NOMO-1 (cell line): ENCODE measurements around the gene KIF2A.
"Not testable (repeated sequence)": the region's sequence is repeated elsewhere in the genome, so short reads cannot be mapped to it uniquely, and the experiment has no call there.

Experiments
- DNase-seq, 2 experiments: peaks; one replicate each; lab custom pipeline; 2025; ENCODE audit not compliant: unreplicated experiment in 2 of 2; lab: John Stamatoyannopoulos, UW

The KIF2A gene

GRCh38 chr5:62289813-62290212 lies 16.2 kb upstream of the KIF2A start:
- no peak for DNase-seq

GRCh38 chr5:62291829-62292228 lies 14.2 kb upstream of the KIF2A start:
- not testable (repeated sequence) for DNase-seq

GRCh38 chr5:62296998-62297397 lies 9.0 kb upstream of the KIF2A start:
- no peak for DNase-seq

- DNase-seq, result no peak
Measured at GRCh38 chr5:62298118-62298517, 7.9 kb upstream of the KIF2A start.

- DNase-seq, result no peak
Measured at GRCh38 chr5:62299101-62299500, 6.9 kb upstream of the KIF2A start.

- no peak for DNase-seq
Measured at GRCh38 chr5:62299600-62299999, 6.4 kb upstream of the KIF2A start.

GRCh38 chr5:62305358-62305714 lies 670 bp upstream of the KIF2A start:
- no peak for DNase-seq

- DNase-seq, result peak; percentile 47 to 59
Measured at GRCh38 chr5:62306323-62306895, 403 bp downstream of the KIF2A start.

- peak; percentile 54 to 70 for DNase-seq
Measured at GRCh38 chr5:62306896-62307689, 1.1 kb downstream of the KIF2A start.

- no peak for DNase-seq
Measured at GRCh38 chr5:62308439-62308838, 2.4 kb downstream of the KIF2A start.

GRCh38 chr5:62309107-62309506 lies 3.1 kb downstream of the KIF2A start:
- peak; percentile 49 to 65 for DNase-seq

- peak in 1 of 2 experiments; percentile 2 for DNase-seq
Measured at GRCh38 chr5:62310426-62311143, 4.6 kb downstream of the KIF2A start.

GRCh38 chr5:62312036-62312435 lies 6.0 kb downstream of the KIF2A start:
- no peak for DNase-seq

- no peak for DNase-seq
Measured at GRCh38 chr5:62312674-62313073, 6.7 kb downstream of the KIF2A start.

- DNase-seq, result no peak
Measured at GRCh38 chr5:62314213-62314830, 8.3 kb downstream of the KIF2A start.

- DNase-seq, result no peak
Measured at GRCh38 chr5:62315376-62316175, 9.6 kb downstream of the KIF2A start.

- no peak for DNase-seq
Measured at GRCh38 chr5:62316176-62316502, 10.1 kb downstream of the KIF2A start.

- DNase-seq, result peak in 1 of 2 experiments; percentile 27
Measured at GRCh38 chr5:62317810-62318209, 11.8 kb downstream of the KIF2A start.

GRCh38 chr5:62322484-62322883 lies 16.5 kb downstream of the KIF2A start:
- DNase-seq, result no peak

GRCh38 chr5:62326302-62326701 lies 20.3 kb downstream of the KIF2A start:
- peak in 1 of 2 experiments; percentile 9 for DNase-seq

GRCh38 chr5:62326702-62327101 lies 20.7 kb downstream of the KIF2A start:
- no peak for DNase-seq
